Measurements from ENCODE around the gene ATF7.
A peak's percentile ranks its signal among the peaks of the same experiment; 100 is the strongest.

The ATF7 gene

GRCh38 chr12:53472056-53472582, 154.1 kb downstream of the ATF7 start:
- H3K27me3 Mint-ChIP-seq: no peaks in the 10 kb centered on the region
- peaks cover 78% of the 10 kb centered on the region for H3K4me1 Mint-ChIP-seq
- ATAC-seq: no peak
- no peak for DNase-seq
- H3K9me3 Mint-ChIP-seq: no peaks in the 10 kb centered on the region
- H3K4me3 Mint-ChIP-seq: no peak overlapping the region
- no peak overlapping the region for H3K27ac Mint-ChIP-seq

- Mint-ChIP-seq H3K27ac (peak overlapping the region in 1 of 2 donors; percentile 72), H3K4me1 (peaks cover 67% of the 10 kb centered on the region), H3K9me3 (no peaks in the 10 kb centered on the region), H3K27me3 (no peaks in the 10 kb centered on the region), H3K4me3 (no peak overlapping the region)
- ATAC-seq (peak; percentile 24), DNase-seq (no peak)
Observed at GRCh38 chr12:53468282-53468681, 157.9 kb downstream of the ATF7 start.

- Mint-ChIP-seq H3K4me3 (no peak overlapping the region), H3K4me1 (peaks cover 63% of the 10 kb centered on the region), H3K9me3 (no peaks in the 10 kb centered on the region), H3K27ac (peak overlapping the region in 1 of 2 donors; percentile 59), H3K27me3 (no peaks in the 10 kb centered on the region)
- DNase-seq: no peak
- ATAC-seq: no peak
Observed at GRCh38 chr12:53467880-53468279, 158.3 kb downstream of the ATF7 start.

GRCh38 chr12:53467082-53467481, 159.1 kb downstream of the ATF7 start:
- H3K4me3 Mint-ChIP-seq: no peak overlapping the region
- ATAC-seq (no peak), DNase-seq (no peak)
- H3K27me3 Mint-ChIP-seq: no peaks in the 10 kb centered on the region
- peak overlapping the region; percentile 35 to 62 for H3K27ac Mint-ChIP-seq
- peaks cover 61% of the 10 kb centered on the region for H3K4me1 Mint-ChIP-seq
- H3K9me3 Mint-ChIP-seq: no peaks in the 10 kb centered on the region

DNA sequence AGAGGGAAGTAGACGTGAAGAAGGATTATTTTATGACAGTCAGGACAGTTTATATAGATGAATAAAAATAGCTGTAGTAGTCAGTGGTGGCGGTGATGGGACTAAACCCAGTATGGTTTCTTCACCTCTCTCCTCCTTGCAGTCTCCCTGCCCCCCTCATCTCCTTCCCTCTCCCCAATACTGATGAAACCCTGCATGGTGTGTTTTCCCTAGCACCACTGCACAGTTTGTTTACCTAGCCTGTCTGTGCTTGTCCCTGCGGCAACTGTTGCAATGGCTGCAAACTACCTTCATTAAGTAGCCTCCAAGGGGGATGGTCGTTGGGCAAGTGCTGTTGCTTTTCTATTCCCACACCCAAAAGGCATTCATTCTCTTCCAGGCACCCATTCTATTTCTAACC, 159.5 kb downstream of the ATF7 start:
- DNase-seq (no peak), ATAC-seq (no peak)
- Mint-ChIP-seq H3K4me1 (peaks cover 57% of the 10 kb centered on the region), H3K27ac (peak overlapping the region; percentile 20 to 62), H3K9me3 (no peaks in the 10 kb centered on the region), H3K27me3 (no peaks in the 10 kb centered on the region), H3K4me3 (no peak overlapping the region)

GRCh38 chr12:53465679-53466078, 160.5 kb downstream of the ATF7 start:
- H3K27ac Mint-ChIP-seq: no peak overlapping the region
- no peak for DNase-seq

DNA sequence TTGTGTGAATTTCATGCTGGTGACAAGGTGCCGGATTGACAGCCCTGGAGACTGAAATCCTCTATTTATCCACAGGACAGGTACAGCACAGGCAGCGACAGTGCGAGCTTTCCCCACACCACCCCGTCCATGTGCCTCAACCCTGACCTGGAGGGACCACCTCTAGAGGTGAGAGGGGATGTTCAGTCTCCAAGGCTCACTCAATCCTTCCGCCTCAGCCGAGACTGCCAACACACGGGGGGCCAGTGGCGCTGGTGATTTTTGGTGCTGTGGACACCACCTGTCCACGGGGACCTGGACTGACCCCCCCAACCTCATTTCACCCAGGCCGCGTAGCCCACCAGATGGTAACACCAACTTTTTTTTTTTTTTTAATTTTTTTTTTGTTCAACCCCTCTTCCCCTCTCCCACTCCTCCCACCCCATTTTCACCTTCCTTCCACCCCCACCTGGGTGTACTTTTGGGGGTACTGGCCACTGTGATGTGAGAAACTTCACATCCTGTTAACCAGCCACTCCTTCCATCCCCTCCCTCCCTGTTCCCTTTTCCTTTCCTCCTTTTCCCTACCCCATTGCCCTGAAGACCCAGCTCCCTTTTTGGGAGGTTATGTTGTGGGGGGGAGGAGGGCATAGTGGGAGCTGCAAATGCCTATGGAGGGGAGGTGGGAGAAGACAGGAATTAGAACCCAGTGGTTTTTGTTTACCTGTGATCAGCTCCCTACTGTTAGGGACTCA, 161.3 kb downstream of the ATF7 start:
- DNase-seq (no peak), ATAC-seq (no peak)
- no peak overlapping the region for H3K4me3 Mint-ChIP-seq
- H3K27me3 Mint-ChIP-seq: no peaks in the 10 kb centered on the region
- H3K9me3 Mint-ChIP-seq: no peaks in the 10 kb centered on the region
- peaks cover 59% of the 10 kb centered on the region for H3K4me1 Mint-ChIP-seq
- peak overlapping the region; percentile 48 to 74 for H3K27ac Mint-ChIP-seq

More at GRCh38 chr12:53465679-53466078, 160.5 kb downstream of the ATF7 start:
- no peaks in the 10 kb centered on the region for H3K9me3 Mint-ChIP-seq
- ATAC-seq: no peak
- H3K27me3 Mint-ChIP-seq: no peaks in the 10 kb centered on the region
- H3K4me3 Mint-ChIP-seq: no peak overlapping the region
- H3K4me1 Mint-ChIP-seq: peaks cover 56% of the 10 kb centered on the region

GRCh38 chr12:53463802-53464560, 162.2 kb downstream of the ATF7 start:
- Mint-ChIP-seq H3K27ac (peak overlapping the region in 1 of 2 donors; percentile 63), H3K4me3 (no peak overlapping the region), H3K9me3 (no peaks in the 10 kb centered on the region), H3K27me3 (no peaks in the 10 kb centered on the region), H3K4me1 (peaks cover 67% of the 10 kb centered on the region)
- ATAC-seq: no peak
- no peak for DNase-seq

GRCh38 chr12:53462935-53463334, 163.2 kb downstream of the ATF7 start:
- DNase-seq: no peak
- Mint-ChIP-seq H3K27ac (no peak overlapping the region), H3K27me3 (no peaks in the 10 kb centered on the region), H3K4me1 (peaks cover 66% of the 10 kb centered on the region), H3K4me3 (no peak overlapping the region), H3K9me3 (no peaks in the 10 kb centered on the region)
- no peak for ATAC-seq

DNA sequence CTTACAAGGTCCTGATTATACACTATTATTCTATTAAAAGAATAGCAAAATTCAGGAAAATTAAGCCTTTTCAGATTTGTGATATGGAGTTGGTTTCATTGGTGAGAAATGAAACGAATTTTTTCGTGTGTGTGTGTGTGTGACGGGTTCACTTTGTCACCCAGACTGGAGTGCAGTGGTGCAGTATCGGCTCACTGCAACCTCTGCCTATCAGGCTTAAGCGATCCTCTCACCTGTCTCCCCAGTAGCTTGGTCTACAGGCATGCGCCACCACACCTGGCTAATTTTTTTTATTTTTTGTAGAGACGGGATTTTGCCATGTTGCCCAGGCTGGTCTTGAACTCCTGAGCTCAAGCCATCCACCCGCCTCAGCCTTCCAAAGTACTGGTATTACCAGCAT, 164.6 kb downstream of the ATF7 start:
- ATAC-seq (no peak), DNase-seq (no peak)
- Mint-ChIP-seq H3K9me3 (no peaks in the 10 kb centered on the region), H3K4me1 (peaks cover 56% of the 10 kb centered on the region), H3K27ac (peak overlapping the region in 1 of 2 donors; percentile 59), H3K4me3 (no peak overlapping the region), H3K27me3 (no peaks in the 10 kb centered on the region)

- Mint-ChIP-seq H3K27ac (peak overlapping the region in 1 of 2 donors; percentile 91), H3K4me1 (peaks cover 54% of the 10 kb centered on the region)
Observed at GRCh38 chr12:53461059-53461458, 165.1 kb downstream of the ATF7 start.

DNA sequence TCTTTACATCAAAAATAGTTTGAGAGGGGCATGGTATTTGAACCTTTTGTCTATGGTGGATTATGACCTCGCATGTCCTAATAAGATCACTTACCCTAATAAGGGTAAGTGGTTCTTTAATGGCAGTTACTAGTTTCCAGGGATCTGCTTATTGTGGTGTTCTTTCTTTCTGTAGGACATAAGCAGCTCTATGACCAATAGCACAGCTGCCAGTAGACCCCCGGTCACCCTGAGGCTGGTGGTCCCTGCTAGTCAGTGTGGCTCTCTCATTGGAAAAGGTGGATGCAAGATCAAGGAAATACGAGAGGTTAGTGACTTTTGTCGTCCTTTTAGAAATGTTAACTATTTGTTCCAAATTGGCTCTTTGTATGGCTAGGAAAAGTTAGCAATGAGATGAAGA, 167.1 kb downstream of the ATF7 start:
- Mint-ChIP-seq H3K4me3 (no peak overlapping the region), H3K9me3 (no peaks in the 10 kb centered on the region), H3K4me1 (peaks cover 69% of the 10 kb centered on the region), H3K27ac (peak overlapping the region in 1 of 2 donors; percentile 29), H3K27me3 (no peaks in the 10 kb centered on the region)
- DNase-seq (no peak), ATAC-seq (no peak)

More at GRCh38 chr12:53461059-53461458, 165.1 kb downstream of the ATF7 start:
- ATAC-seq (no peak), DNase-seq (no peak)
- Mint-ChIP-seq H3K27me3 (no peaks in the 10 kb centered on the region), H3K9me3 (no peaks in the 10 kb centered on the region), H3K4me3 (no peak overlapping the region)

All from stimulated activated naive CD8-positive, alpha-beta T cell treated with anti-CD3 and anti-CD28 coated beads, Interleukin-15, amount 100 ng/mL, for 72 hours (primary cell).